Sigmoid colon (tissue), 7 donors: Measurements from ENCODE around the gene ERI3. TPM values are rescaled to one million over a fixed set of nuclear protein-coding genes. Genes with fewer than 3 reads are reported as not detected.

Experiments
- DNase-seq: peaks from one replicate; pipeline ENCODE4 v3.0.0-alpha.2; 2019
- H3K27ac ChIP-seq, 4 donors: fragments of 200-600 bp; sonication (generic); one replicate each; pipeline ENCODE4 v1.5.1; 2016 to 2019; ENCODE audit warnings: mild to moderate bottlenecking in 1 of 4
- H3K27me3 ChIP-seq, 3 donors: fragments of 200-600 bp; sonication (generic); one replicate each; pipeline ENCODE4 v1.5.1; 2019; ENCODE audit warnings: mild to moderate bottlenecking in 1 of 3
- H3K36me3 ChIP-seq, 4 donors: fragments of 200-600 bp; sonication (generic); one replicate each; pipeline ENCODE4 v1.5.1; 2016 to 2019
- H3K4me1 ChIP-seq, 4 donors: fragments of 200-600 bp; sonication (generic); one replicate each; pipeline ENCODE4 v1.5.1; 2017 to 2019
- H3K4me3 ChIP-seq, 4 donors: fragments of 200-600 bp; sonication (generic); one replicate each; pipeline ENCODE4 v1.5.1; 2017 to 2019; ENCODE audit warnings: mild to moderate bottlenecking in 2 of 4, moderate library complexity in 1 of 4
- H3K9me3 ChIP-seq, 4 donors: fragments of 200-600 bp in 3 of 4; sonication (generic) in 3 of 4; one replicate each; pipeline versions ENCODE4 v1.5.1 to v1.6.1; 2013 to 2019
- CTCF ChIP-seq, 4 experiments: fragments of 450-650 bp in 3 of 4; fragments of 200-600 bp in 1 of 4; IDR thresholded peaks; one replicate each; pipeline ENCODE4 v1.5.1; 2016 to 2019; ENCODE audit warnings: antibody characterized with exemption in 4 of 4, mild to moderate bottlenecking in 3 of 4, moderate library complexity in 2 of 4
- EP300 ChIP-seq, 4 donors: sonication (generic); formaldehyde crosslinking; IDR thresholded peaks; one replicate each; pipeline ENCODE4 v1.6.1; 2017; ENCODE audit warnings: antibody characterized with exemption in 4 of 4
- POLR2A ChIP-seq, 2 donors: fragments of 450-650 bp; IDR thresholded peaks; one replicate each; pipeline ENCODE4 v1.6.1; 2016; ENCODE audit warnings: antibody characterized with exemption in 2 of 2, mild to moderate bottlenecking in 2 of 2, moderate library complexity in 2 of 2
- POLR2AphosphoS5 ChIP-seq, 4 donors: sonication (generic); formaldehyde crosslinking; IDR thresholded peaks; one replicate each; pipeline ENCODE4 v1.6.1; 2017; ENCODE audit warnings: antibody characterized with exemption in 4 of 4
- WGBS, 2 donors: extraction: QIAGEN DNeasy Blood & Tissue Kit; methylation state at CpG; one replicate each; pipeline ENCODE4 v1.1.7; 2013; 5-methylcytosine and 5-hydroxymethylcytosine counted together
- intact Hi-C: fragments of 100-400 bp; cut with DNase I; formaldehyde crosslinking; loops from one replicate; pipeline ENCODE4 v1.15.1; 2023
- polyA plus RNA-seq, 3 donors: library from polyadenylated mRNA; stranded (reverse); fragments of 200-250 nt; gene quantifications; one replicate each; pipeline ENCODE4 v1.2.3, GENCODE V29; 2013
- total RNA-seq, 4 donors: library from RNA; depleted of rRNA; stranded (reverse); fragments of >200 nt; gene quantifications; one replicate each; pipeline ENCODE4 v1.1.0, GENCODE V29; 2016
- donor health status: healthy with polysubstance abuse.
- donor health status: Bipolar disorder and iron deficiency.
- donor health status: healthy.

ERI3 gene
- total and polyA plus RNA-seq, 7 donors, result 25.6 to 88.3 (median 40.3) TPM

- Histone ChIP-seq H3K9me3 (no peaks in the 10 kb centered on the region), H3K4me1 (peaks cover 0 to 6% (median 4%) of the 10 kb centered on the region in 4 donors), H3K4me3 (no peak overlapping the region), H3K27ac (no peak overlapping the region), H3K36me3 (no peaks in the 10 kb centered on the region), H3K27me3 (no peaks in the 10 kb centered on the region)
- no peak for DNase-seq
- intact Hi-C loops, result no loop called here
- WGBS, 2 donors, result 82 to 91% methylated on average over 1 of the region's 1 CpG
- TF ChIP-seq CTCF (IDR thresholded peaks at IDR 0.05), result no peak
- TF ChIP-seq EP300 (IDR thresholded peaks at IDR 0.05), result no peak
- TF ChIP-seq POLR2A (IDR thresholded peaks at IDR 0.05), result no peak
- TF ChIP-seq POLR2AphosphoS5 (IDR thresholded peaks at IDR 0.05), result no peak
Measured at GRCh38 chr1:44265656-44266358, 89.2 kb downstream of the ERI3 start.

GRCh38 chr1:44264451-44264771, 90.6 kb downstream of the ERI3 start:
- WGBS, 2 donors, result 95 to 96% methylated on average over 11 of the region's 11 CpGs
- no peaks in the 10 kb centered on the region for H3K27me3 ChIP-seq
- no peaks in the 10 kb centered on the region for H3K4me1 ChIP-seq
- H3K4me3 ChIP-seq, result no peak overlapping the region
- H3K36me3 ChIP-seq, result no peaks in the 10 kb centered on the region
- TF ChIP-seq POLR2A (IDR thresholded peaks at IDR 0.05) (no peak), POLR2AphosphoS5 (IDR thresholded peaks at IDR 0.05) (no peak), CTCF (IDR thresholded peaks at IDR 0.05) (no peak)
- intact Hi-C loops, result no loop called here
- no peaks in the 10 kb centered on the region for H3K9me3 ChIP-seq
- H3K27ac ChIP-seq, result no peak overlapping the region
- no peak for DNase-seq

- no peak for DNase-seq
- no peak overlapping the region for H3K4me3 ChIP-seq
- no peak overlapping the region for H3K27ac ChIP-seq
- H3K4me1 ChIP-seq, result no peaks in the 10 kb centered on the region
- intact Hi-C loops, result no loop called here
- TF ChIP-seq EP300 (IDR thresholded peaks at IDR 0.05) (no peak), POLR2A (IDR thresholded peaks at IDR 0.05) (no peak), POLR2AphosphoS5 (IDR thresholded peaks at IDR 0.05) (no peak), CTCF (IDR thresholded peaks at IDR 0.05) (no peak)
- WGBS, 2 donors, result 87 to 89% methylated on average over 9 of the region's 9 CpGs
- H3K9me3 ChIP-seq, result no peaks in the 10 kb centered on the region
- H3K27me3 ChIP-seq, result no peaks in the 10 kb centered on the region
- H3K36me3 ChIP-seq, result no peaks in the 10 kb centered on the region
Measured at GRCh38 chr1:44263568-44264450, 91.2 kb downstream of the ERI3 start.

- no peaks in the 10 kb centered on the region for H3K36me3 ChIP-seq
- 91 to 93% methylated on average over 4 of the region's 4 CpGs for WGBS, 2 donors
- intact Hi-C loops, result no loop called here
- H3K4me3 ChIP-seq, result no peak overlapping the region
- no peak for DNase-seq
- H3K27me3 ChIP-seq, result no peaks in the 10 kb centered on the region
- no peak overlapping the region for H3K27ac ChIP-seq
- H3K9me3 ChIP-seq, result no peaks in the 10 kb centered on the region
- TF ChIP-seq POLR2A (IDR thresholded peaks at IDR 0.05) (no peak), EP300 (IDR thresholded peaks at IDR 0.05) (no peak), CTCF (IDR thresholded peaks at IDR 0.05) (no peak), POLR2AphosphoS5 (IDR thresholded peaks at IDR 0.05) (no peak)
- H3K4me1 ChIP-seq, result no peaks in the 10 kb centered on the region
Measured at GRCh38 chr1:44262816-44263567, 92.1 kb downstream of the ERI3 start.
